Measurements from ENCODE around the gene SNORC.

SNORC gene

DNA sequence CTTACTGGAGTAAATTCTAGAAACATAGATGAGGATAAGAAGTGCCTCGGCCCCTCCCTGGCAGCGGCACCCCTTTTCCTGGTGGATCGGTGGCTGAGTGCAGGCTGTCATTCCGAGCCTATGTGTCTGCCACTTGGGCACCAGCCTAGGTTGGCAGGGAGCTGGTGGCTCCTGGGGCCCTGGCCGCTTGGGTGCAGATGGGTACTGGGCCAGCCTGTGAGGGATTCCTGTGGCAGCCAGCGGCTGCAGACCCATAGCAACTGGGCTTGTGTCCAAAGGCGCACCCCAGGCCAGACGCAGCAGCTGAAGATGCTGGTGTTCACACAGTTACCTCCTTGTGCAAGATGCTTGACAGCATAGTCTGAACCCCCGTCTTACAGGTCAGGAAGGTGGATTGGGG lies 2.8 kb downstream of the SNORC start:
- TF ChIP-seq, protein P1, sequence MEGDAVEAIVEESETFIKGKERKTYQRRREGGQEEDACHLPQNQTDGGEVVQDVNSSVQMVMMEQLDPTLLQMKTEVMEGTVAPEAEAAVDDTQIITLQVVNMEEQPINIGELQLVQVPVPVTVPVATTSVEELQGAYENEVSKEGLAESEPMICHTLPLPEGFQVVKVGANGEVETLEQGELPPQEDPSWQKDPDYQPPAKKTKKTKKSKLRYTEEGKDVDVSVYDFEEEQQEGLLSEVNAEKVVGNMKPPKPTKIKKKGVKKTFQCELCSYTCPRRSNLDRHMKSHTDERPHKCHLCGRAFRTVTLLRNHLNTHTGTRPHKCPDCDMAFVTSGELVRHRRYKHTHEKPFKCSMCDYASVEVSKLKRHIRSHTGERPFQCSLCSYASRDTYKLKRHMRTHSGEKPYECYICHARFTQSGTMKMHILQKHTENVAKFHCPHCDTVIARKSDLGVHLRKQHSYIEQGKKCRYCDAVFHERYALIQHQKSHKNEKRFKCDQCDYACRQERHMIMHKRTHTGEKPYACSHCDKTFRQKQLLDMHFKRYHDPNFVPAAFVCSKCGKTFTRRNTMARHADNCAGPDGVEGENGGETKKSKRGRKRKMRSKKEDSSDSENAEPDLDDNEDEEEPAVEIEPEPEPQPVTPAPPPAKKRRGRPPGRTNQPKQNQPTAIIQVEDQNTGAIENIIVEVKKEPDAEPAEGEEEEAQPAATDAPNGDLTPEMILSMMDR (IDR thresholded peaks at IDR 0.05; ENCODE audit: control insufficient read depth, extremely low read depth, insufficient read depth), result no peak
- no peak overlapping the region for H3K4me3 ChIP-seq (ENCODE audit: low read depth, low read length)
- no peak for DNase-seq (ENCODE audit: low read depth)

GRCh38 chr2:232873292-232873908 lies 3.3 kb downstream of the SNORC start:
- DNase-seq (ENCODE audit: low read depth), result no peak
- no peak overlapping the region for H3K4me3 ChIP-seq (ENCODE audit: low read depth, low read length)
- TF ChIP-seq, protein P1 (IDR thresholded peaks at IDR 0.05; ENCODE audit: control insufficient read depth, extremely low read depth, insufficient read depth), result no peak

- no peak overlapping the region for H3K4me3 ChIP-seq (ENCODE audit: low read depth, low read length)
- DNase-seq (ENCODE audit: low read depth), result no peak
- TF ChIP-seq, protein P1 (IDR thresholded peaks at IDR 0.05; ENCODE audit: control insufficient read depth, extremely low read depth, insufficient read depth), result no peak
These were observed 4.0 kb downstream of the SNORC start for GRCh38 chr2:232873909-232874641.

GRCh38 chr2:232874677-232875223 lies 4.7 kb downstream of the SNORC start:
- no peak for DNase-seq (ENCODE audit: low read depth)
- H3K4me3 ChIP-seq (ENCODE audit: low read depth, low read length), result no peak overlapping the region
- TF ChIP-seq, protein P1 (IDR thresholded peaks at IDR 0.05; ENCODE audit: control insufficient read depth, extremely low read depth, insufficient read depth), result no peak

DNA sequence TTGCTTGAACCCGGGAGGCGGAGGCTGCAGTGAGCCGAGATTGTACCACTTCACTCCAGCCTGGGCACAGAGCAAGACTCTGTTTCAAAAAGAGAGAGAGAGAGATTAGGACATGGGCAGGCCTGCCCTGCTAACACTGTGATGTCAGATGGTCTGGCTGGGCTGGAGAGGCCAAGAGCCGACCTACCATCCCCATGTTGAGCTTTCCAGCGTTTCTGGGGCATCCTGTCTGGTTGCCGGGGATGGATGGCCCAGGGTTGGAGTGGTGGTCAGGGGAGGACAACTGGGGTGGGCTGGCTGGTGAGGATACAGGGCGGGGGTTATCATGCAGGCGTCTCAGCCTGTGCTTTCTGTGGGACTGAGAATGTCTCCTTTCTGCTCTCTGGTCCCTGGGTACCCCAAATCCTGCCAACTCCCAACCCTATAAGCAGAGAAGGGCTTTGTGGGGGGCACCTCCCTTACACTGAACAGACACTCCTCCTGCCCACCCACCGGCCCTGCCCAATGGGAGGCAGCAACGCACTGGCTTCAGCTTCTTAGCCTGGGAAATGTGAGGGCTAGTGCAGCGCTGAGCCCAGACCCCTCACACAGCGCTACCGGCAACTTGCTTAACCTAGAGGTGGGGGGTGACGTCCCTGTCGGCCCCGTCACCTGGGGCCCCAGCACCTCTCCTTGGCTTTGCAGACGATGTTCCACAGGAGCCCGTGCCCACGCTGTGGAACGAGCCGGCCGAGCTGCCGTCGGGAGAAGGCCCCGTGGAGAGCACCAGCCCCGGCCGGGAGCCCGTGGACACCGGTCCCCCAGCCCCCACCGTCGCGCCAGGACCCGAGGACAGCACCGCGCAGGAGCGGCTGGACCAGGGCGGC lies 5.4 kb downstream of the SNORC start:
- H3K4me3 ChIP-seq (ENCODE audit: low read depth, low read length), result peak overlapping the region; percentile 59
- TF ChIP-seq, protein P1 (IDR thresholded peaks at IDR 0.05; ENCODE audit: control insufficient read depth, extremely low read depth, insufficient read depth), result peak; percentile 20; the same call in 1 of the 2 replicates
- no peak for DNase-seq (ENCODE audit: low read depth)

GRCh38 chr2:232876161-232876977 lies 6.3 kb downstream of the SNORC start:
- peak overlapping the region; percentile 59 for H3K4me3 ChIP-seq (ENCODE audit: low read depth, low read length)
- TF ChIP-seq, protein P1 (IDR thresholded peaks at IDR 0.05; ENCODE audit: control insufficient read depth, extremely low read depth, insufficient read depth), result peak; percentile 36
- DNase-seq (ENCODE audit: low read depth), result peak; percentile 31

Measured in LNCaP clone FGC (cell line).